ENCODE measurements around the gene LRRC45.

LRRC45 gene

GRCh38 chr17:82011617-82012187 is 11.4 kb upstream of the LRRC45 start:
- H3K27ac Mint-ChIP-seq: no peak overlapping the region

GRCh38 chr17:82012261-82012639 is 10.9 kb upstream of the LRRC45 start:
- Mint-ChIP-seq H3K9me3 (no peaks in the 10 kb centered on the region), H3K4me1 (no peaks in the 10 kb centered on the region), H3K27me3 (no peaks in the 10 kb centered on the region), H3K36me3 (no peaks in the 10 kb centered on the region), H3K27ac (no peak overlapping the region), H3K4me3 (no peak overlapping the region)

More at GRCh38 chr17:82011617-82012187, 11.4 kb upstream of the LRRC45 start:
- Mint-ChIP-seq H3K4me3 (no peak overlapping the region), H3K9me3 (no peaks in the 10 kb centered on the region), H3K36me3 (no peaks in the 10 kb centered on the region), H3K27me3 (no peaks in the 10 kb centered on the region), H3K4me1 (no peaks in the 10 kb centered on the region)

DNA sequence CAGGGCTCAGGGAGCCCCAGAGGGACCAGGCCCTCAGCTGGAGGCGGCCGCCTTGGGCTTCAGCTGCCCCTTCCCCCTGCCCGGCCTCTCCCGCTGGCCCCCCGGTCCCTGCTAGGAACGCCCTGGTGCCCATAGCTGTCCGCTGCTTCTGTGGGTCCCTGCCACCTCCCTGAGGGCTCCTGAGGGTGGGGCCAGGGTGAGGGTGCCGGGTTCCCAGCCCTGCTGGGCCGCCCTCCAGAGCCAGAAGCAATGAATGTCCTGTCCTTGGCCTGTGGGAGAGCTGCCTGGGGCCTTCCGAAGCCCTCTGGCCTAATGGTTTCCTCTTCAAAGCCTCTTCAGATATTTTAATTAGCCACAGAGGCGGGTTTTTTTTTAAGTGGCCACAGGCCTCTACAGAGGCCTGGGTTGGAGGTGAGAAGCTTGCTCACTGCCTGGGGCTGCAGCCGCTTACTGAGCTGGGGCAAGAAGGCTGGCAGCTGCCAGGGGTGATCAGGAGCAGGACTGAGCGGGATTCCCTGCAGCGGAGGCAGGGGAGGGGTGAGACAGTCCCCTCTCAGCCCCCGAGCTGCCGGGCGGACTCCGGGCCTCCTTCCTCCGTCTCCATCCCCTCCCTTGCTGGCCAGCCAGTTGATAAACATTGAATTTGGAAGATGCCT is 10.3 kb upstream of the LRRC45 start:
- Mint-ChIP-seq H3K27me3 (no peaks in the 10 kb centered on the region), H3K36me3 (no peaks in the 10 kb centered on the region), H3K4me1 (no peaks in the 10 kb centered on the region), H3K27ac (no peak overlapping the region), H3K4me3 (no peak overlapping the region), H3K9me3 (no peaks in the 10 kb centered on the region)

DNA sequence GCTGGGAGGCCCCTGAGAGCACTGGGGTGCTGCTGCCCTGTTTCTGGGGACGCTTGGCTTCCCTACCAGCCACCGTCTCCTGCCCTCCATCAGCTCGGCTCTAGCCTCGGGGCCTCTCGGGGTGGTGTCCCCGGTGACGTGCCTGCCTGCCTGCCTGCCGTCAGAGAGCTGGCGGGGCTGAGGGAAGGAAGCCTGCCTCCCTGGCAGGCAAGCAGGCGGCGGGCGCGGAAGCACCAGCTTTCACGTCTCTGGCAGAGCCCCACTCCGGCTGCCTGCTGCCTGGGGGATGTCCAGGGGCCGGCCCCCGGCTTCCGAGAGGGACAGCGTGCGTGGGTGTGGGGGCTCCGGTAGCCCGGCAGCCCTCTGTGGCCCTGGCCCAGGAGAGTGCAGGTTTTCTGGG is 9.8 kb upstream of the LRRC45 start:
- Mint-ChIP-seq H3K4me3 (no peak overlapping the region), H3K27me3 (no peaks in the 10 kb centered on the region), H3K27ac (no peak overlapping the region), H3K36me3 (no peaks in the 10 kb centered on the region), H3K4me1 (no peaks in the 10 kb centered on the region), H3K9me3 (no peaks in the 10 kb centered on the region)

DNA sequence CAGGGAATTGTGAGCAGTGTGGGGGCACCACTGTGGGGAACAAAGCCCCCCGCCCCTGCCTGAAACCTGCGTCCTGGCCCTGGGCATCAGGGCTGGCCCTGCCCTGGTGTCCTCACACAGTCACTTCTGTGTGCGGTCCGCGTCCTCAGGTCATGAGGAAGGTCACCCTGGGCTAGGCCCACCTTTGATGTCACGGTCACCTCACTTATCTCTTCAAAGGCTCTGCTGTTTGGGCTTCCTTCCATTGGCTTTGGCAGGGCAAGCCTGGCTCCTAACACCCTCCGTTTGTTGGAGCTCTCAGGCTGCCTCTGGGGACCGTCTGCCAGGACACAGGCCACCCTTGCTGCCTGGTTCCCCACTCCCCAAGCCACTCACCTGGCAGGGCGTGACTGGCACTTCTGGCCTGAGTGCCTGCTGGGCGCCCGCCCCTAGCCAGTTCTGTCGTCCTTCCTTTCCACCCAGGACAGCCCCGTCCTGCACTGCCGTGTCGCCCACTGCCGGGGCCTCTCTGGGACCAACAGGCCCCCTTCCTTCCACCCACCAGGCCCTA is 9.3 kb upstream of the LRRC45 start:
- Mint-ChIP-seq H3K36me3 (no peaks in the 10 kb centered on the region), H3K4me1 (no peaks in the 10 kb centered on the region), H3K27ac (no peak overlapping the region), H3K4me3 (no peak overlapping the region), H3K27me3 (no peaks in the 10 kb centered on the region), H3K9me3 (no peaks in the 10 kb centered on the region)

- Mint-ChIP-seq H3K36me3 (no peaks in the 10 kb centered on the region), H3K27me3 (no peaks in the 10 kb centered on the region), H3K4me3 (no peak overlapping the region), H3K27ac (no peak overlapping the region), H3K9me3 (no peaks in the 10 kb centered on the region), H3K4me1 (no peaks in the 10 kb centered on the region)
Observed at GRCh38 chr17:82014432-82014831, 8.7 kb upstream of the LRRC45 start.

DNA sequence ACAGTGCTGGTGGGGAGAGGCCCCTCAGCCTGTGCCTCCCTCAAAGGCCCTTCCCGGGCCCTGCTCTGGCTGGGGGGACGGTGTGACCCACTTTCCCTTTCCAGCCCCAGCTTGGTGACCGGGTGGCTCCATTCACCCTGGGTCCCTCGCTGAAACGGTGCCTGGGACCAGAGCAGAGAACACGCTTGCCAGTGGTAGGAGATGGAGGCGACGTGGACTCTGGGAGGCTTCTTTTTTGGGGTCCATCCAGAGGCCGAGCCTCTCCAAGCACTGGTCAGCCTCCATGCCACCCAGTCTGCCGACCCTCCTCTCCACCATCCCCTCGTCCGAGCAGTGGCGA is 8.2 kb upstream of the LRRC45 start:
- Mint-ChIP-seq H3K9me3 (no peaks in the 10 kb centered on the region), H3K36me3 (no peaks in the 10 kb centered on the region), H3K27me3 (no peaks in the 10 kb centered on the region), H3K4me1 (no peaks in the 10 kb centered on the region), H3K4me3 (no peak overlapping the region), H3K27ac (no peak overlapping the region)

DNA sequence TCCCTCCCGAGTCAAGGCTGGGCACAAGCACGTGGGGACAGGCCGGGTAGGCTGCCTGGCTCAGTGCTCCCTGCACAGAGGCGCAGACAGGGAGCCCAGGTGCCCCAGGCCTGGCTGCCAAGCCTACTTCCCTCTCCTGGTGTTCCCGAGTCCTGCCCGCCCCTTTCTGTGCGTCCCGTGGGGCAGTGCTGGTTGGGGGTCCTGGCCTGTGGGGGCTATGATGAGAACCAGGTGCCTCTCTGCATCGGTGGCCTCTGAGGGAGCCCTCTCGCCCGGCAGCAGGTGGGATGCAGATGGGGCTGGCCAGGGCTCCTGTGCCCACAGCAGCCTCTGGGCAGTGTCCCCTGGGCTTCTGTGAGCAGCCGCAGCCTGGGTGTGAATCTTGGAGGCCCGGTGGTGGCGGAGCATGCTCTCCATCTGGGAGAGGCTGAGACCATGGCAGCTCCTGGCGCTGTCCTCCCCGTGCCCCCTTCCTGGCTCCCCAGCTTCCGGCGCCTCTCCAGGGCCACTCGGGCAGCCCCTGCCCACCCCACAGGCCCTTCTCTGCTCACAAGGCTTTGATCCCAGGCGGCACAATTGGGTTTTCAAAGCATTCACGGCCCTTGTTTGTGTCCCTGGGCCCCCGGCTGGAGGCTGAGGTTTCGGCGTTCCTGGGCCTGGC is 7.7 kb upstream of the LRRC45 start:
- H3K9me3 Mint-ChIP-seq: no peaks in the 10 kb centered on the region
- H3K27me3 Mint-ChIP-seq: no peaks in the 10 kb centered on the region
- H3K27ac Mint-ChIP-seq: no peak overlapping the region
- no peak overlapping the region for H3K4me3 Mint-ChIP-seq
- H3K4me1 Mint-ChIP-seq: peaks cover 3% of the 10 kb centered on the region
- H3K36me3 Mint-ChIP-seq: no peaks in the 10 kb centered on the region

GRCh38 chr17:82016061-82016874 is 6.8 kb upstream of the LRRC45 start:
- Mint-ChIP-seq H3K4me1 (peaks cover 6% of the 10 kb centered on the region), H3K36me3 (no peaks in the 10 kb centered on the region), H3K4me3 (no peak overlapping the region)

DNA sequence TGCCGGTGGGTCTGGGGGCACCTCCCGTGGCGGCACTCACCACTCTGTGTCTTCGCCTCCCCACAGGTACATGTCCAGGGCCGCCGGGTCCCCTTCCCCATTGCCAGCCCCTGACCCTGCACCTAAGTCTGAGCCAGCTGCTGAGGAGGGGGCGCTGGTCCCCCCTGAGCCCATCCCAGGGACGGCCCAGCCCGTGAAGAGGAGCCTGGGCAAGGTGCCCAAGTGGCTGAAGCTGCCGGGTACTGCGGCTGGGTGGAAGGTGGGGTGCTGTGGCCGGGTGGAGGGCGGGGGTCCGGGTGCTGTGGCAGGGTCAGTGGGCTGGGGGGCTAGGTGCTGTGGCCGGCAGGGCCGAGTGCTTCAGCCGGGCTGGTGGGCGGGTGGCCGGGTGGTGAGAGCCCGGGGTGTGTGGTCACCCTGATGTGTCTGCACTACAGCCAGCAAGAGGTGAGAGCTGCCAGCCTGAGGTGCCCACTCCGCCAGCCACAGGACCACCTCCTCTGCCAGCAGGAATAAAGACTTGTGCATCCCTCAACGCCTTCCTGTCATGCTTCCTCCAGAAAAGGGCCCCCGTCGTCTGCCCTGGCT is 6.1 kb upstream of the LRRC45 start:
- H3K27me3 Mint-ChIP-seq: no peaks in the 10 kb centered on the region
- no peaks in the 10 kb centered on the region for H3K36me3 Mint-ChIP-seq
- H3K4me3 Mint-ChIP-seq: no peak overlapping the region
- H3K9me3 Mint-ChIP-seq: no peaks in the 10 kb centered on the region
- no peak overlapping the region for H3K27ac Mint-ChIP-seq
- H3K4me1 Mint-ChIP-seq: peaks cover 13% of the 10 kb centered on the region

More at GRCh38 chr17:82016061-82016874, 6.8 kb upstream of the LRRC45 start:
- Mint-ChIP-seq H3K27ac (no peak overlapping the region), H3K27me3 (no peaks in the 10 kb centered on the region), H3K9me3 (no peaks in the 10 kb centered on the region)

DNA sequence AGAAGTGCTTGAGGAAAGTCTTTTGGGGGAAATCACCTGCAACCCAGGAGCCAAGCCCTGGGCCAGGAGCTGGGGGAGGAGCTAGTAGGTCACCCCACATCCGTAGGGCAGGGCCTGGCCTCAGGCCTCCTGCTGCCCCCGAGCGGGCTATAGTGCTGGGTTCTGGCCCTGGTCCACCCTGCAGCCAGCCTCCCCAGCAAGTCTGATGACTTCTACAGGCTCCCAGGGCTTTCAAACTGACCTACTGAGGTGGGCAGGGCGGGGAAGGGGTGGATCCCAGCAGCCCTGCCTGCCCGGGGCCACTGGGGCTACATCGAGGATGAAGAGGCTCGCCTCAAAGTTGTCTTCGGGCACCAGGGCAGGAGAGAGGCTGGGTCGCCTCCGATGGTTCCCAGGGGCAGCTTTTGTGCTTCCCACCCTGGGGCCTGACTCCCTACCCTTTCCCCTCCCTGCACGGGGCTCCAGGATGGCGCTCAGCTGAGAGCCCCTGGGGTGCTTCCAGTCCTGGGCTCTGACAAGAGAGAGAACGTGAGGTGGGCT is 5.4 kb upstream of the LRRC45 start:
- Mint-ChIP-seq H3K27me3 (no peaks in the 10 kb centered on the region), H3K27ac (no peak overlapping the region), H3K4me1 (peaks cover 13% of the 10 kb centered on the region)

GRCh38 chr17:82018152-82018988 is 4.7 kb upstream of the LRRC45 start:
- Mint-ChIP-seq H3K9me3 (no peaks in the 10 kb centered on the region), H3K4me1 (peaks cover 13% of the 10 kb centered on the region), H3K36me3 (no peaks in the 10 kb centered on the region), H3K27ac (peak overlapping the region; percentile 17), H3K27me3 (no peaks in the 10 kb centered on the region), H3K4me3 (peak overlapping the region; percentile 55)

More for the DNA sequence above, 5.4 kb upstream of the LRRC45 start:
- no peaks in the 10 kb centered on the region for H3K36me3 Mint-ChIP-seq
- H3K4me3 Mint-ChIP-seq: no peak overlapping the region
- no peaks in the 10 kb centered on the region for H3K9me3 Mint-ChIP-seq

DNA sequence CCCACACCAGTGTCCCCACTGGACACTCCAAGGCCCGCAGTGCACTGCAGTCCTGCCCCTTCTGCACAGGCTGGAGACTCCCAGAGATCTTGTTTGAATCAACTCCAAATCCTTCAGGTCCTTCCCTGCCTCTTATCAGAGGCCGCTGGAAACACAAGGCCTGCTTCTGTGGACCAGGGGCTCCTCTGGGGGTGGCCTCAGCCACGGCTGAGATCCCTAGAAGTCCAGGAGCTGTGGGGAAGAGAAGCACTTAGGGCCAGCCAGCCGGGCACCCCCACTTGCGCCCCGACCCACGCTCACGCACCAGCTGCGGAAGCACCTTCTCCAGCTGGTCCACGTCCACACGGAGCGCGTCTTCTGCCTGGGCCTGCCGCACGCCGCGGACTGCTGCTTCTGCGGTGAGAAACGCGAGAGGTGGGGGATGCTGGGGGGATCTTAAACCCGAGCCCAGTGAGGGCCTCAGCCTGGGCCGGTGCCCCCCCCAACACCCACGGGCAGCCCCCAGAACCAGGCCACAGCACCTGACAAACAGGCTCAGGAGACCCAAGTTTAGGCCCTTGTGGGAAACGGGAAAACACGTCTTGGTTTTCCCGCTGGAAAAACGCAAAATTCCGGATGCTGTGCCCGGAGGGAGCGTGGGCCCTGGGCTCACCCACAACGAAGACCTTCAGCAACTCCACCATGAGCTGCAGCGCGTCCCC is 4.0 kb upstream of the LRRC45 start:
- H3K9me3 Mint-ChIP-seq: no peaks in the 10 kb centered on the region
- H3K4me1 Mint-ChIP-seq: peaks cover 13% of the 10 kb centered on the region
- no peak overlapping the region for H3K27ac Mint-ChIP-seq
- no peaks in the 10 kb centered on the region for H3K36me3 Mint-ChIP-seq
- no peak overlapping the region for H3K4me3 Mint-ChIP-seq
- H3K27me3 Mint-ChIP-seq: no peaks in the 10 kb centered on the region
